Kidney epithelial cell (primary cell): Measurements from ENCODE around the gene SPEM3. TPM values are rescaled to one million over a fixed set of nuclear protein-coding genes. Genes with fewer than 3 reads are reported as not detected.

ENCODE experiments used
- DNase-seq: peaks from one replicate; pipeline ENCODE4 v3.0.0-alpha.2; 2010; ENCODE audit warnings: low read depth
- H3K27me3 ChIP-seq: 2 replicates; pipeline ENCODE4 v1.6.0; 2011; ENCODE audit warnings: low read length; ENCODE audit not compliant: control insufficient read depth, insufficient read depth
- H3K36me3 ChIP-seq: 2 replicates; pipeline ENCODE4 v1.5.1; 2011; ENCODE audit warnings: low read length; ENCODE audit not compliant: control insufficient read depth, insufficient read depth
- H3K4me3 ChIP-seq: 2 replicates; pipeline ENCODE4 v1.5.1; 2011; ENCODE audit warnings: low read depth, mild to moderate bottlenecking, control low read depth, low read length
- total RNA-seq: library from RNA; depleted of rRNA; stranded (reverse); fragments of >200 nt; gene quantifications from 2 replicates; pipeline ENCODE4 v1.2.3, GENCODE V29; 2015
- TF ChIP-seq, protein P1 (sequence below): IDR thresholded peaks from 2 replicates; pipeline ENCODE4 v1.5.1; 2011; ENCODE audit warnings: mild to moderate bottlenecking, moderate library complexity, low read length, control low read depth, inconsistent platforms; ENCODE audit not compliant: insufficient read depth, poor library complexity, severe bottlenecking

Gene SPEM3
- total RNA-seq, 1 donor from 2014 or later: not detected

DNA sequence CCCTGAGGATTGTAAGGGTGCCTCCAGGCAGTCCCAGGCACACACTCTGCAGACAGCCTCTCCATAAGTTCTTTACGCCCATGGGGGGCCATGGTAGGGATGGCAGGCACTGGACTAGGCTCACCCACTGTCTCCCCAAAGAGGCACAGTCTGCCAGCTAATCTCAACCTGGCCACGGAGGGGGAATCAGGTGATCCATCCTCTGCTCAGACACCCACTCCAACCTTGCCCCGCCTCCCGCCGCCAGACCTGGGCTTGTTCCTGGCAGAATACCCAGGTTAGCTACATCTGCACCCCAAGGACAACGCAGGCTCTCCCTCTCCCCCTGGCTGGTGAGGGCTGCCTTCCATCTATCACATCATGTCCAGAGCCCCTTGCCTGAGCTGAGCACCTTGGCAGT is 19.8 kb upstream of the SPEM3 start:
- no peaks in the 10 kb centered on the region for H3K27me3 ChIP-seq
- TF ChIP-seq, protein P1, sequence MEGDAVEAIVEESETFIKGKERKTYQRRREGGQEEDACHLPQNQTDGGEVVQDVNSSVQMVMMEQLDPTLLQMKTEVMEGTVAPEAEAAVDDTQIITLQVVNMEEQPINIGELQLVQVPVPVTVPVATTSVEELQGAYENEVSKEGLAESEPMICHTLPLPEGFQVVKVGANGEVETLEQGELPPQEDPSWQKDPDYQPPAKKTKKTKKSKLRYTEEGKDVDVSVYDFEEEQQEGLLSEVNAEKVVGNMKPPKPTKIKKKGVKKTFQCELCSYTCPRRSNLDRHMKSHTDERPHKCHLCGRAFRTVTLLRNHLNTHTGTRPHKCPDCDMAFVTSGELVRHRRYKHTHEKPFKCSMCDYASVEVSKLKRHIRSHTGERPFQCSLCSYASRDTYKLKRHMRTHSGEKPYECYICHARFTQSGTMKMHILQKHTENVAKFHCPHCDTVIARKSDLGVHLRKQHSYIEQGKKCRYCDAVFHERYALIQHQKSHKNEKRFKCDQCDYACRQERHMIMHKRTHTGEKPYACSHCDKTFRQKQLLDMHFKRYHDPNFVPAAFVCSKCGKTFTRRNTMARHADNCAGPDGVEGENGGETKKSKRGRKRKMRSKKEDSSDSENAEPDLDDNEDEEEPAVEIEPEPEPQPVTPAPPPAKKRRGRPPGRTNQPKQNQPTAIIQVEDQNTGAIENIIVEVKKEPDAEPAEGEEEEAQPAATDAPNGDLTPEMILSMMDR: no peak
- H3K4me3 ChIP-seq: no peak overlapping the region
- H3K36me3 ChIP-seq: no peaks in the 10 kb centered on the region
- no peak for DNase-seq

DNA sequence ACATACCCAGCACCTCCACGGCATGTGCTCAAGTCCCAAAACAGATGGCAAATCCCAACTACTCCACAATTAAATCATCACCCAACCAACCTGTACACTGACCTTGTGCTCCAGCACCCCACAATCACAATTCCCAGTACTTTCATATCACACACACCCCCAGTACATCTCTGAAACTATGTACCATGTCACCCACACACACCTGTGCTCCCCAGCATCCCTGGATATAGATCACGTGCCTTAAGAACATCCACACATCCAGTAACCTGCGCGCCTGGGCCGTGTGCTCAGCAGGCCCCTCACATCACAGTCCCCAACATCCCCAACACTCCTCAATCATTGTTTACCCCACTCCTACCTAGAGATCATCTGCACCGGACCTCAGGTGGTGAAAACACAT is 18.9 kb upstream of the SPEM3 start:
- no peaks in the 10 kb centered on the region for H3K27me3 ChIP-seq
- H3K36me3 ChIP-seq: no peaks in the 10 kb centered on the region
- DNase-seq: no peak
- no peak overlapping the region for H3K4me3 ChIP-seq
- TF ChIP-seq, protein P1: no peak

DNA sequence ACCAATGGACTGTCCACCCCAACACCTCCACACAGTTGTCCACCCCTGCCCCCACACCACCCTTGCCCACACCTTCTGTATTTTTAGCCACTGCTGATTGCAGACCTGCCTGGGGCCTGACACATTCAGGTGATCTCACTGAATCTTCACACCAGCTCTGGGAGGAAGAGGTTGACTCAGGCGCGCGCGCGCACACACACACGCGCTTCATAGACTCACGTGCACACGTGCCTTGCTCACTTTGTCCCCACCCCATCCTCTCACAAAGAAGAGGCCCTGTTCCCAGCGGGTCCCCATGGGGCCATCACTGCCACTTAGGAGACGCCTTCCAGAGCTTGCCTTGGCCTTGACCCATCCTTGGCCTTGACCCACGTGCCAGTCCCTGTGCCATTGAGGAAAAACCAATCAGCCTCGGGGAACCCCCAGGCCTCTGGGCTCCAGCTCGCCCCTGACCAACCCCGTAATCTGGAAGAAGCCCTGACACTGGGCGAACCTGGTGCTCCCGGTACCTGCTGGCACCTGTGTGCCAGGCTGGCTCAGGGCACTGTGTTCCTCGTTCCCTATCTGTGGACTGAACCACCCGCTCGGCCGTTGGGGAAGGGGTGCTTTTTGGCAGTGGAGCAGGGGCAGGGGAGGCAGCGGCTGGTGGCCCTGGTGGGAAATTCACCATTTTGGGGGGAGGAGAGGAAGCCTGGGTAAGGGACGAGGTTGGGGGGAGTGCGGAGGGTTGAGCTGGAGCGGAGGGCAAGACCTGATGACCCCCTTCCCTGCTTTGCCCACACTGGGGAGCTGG is 17.8 kb upstream of the SPEM3 start:
- no peak for DNase-seq
- H3K36me3 ChIP-seq: no peaks in the 10 kb centered on the region
- TF ChIP-seq, protein P1: no peak
- H3K27me3 ChIP-seq: no peaks in the 10 kb centered on the region
- no peak overlapping the region for H3K4me3 ChIP-seq

DNA sequence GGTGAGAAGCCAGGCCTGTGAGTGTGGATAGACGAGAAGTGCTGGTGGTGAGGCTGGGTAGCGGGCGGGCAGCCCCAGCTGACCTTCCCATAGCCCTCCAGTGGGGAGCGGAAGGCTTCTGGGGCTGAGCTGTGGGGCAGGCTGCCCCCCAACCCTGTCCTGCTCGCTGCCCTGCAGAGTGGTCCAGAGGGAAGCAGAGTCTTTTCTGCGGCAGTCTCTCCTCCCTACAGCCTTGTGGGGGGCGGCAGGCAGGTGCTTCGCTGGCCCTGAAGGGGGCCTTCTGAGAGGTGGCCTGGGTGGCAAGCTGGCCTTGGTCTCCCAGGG is 17.3 kb upstream of the SPEM3 start:
- TF ChIP-seq, protein P1: no peak
- Histone ChIP-seq H3K27me3 (no peaks in the 10 kb centered on the region), H3K36me3 (no peaks in the 10 kb centered on the region), H3K4me3 (no peak overlapping the region)
- no peak for DNase-seq

DNA sequence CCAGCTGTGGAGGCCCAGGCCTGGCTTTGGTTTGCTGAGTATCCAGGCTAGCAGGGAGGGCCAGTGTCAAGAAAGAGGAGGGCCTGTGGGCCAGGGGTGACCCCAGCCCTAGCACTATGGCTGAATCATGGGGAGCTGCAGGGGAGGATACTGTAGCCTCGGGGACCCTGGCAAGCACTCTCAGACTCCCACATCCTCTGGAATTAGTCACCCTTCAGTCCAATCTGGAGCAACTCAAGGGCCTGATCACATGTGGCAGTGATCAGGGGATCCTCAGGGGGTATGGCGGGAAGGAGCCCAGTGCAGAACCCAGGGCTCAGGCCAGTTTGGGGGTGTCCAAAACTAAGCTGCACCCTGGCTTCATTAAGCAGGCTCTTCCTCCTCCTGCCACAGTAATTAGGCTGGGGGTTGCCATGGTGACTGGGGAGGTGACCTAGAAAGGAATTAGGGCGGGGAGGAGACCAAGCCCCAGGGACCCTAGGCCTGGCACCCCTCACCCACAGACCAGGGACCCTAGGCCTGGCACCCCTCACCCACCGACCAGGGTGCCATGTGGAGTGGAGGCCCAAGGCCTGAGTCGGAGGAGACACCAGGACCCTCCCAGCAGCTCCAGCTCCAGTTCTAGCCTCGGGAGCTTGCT is 15.2 kb upstream of the SPEM3 start:
- no peak overlapping the region for H3K4me3 ChIP-seq
- TF ChIP-seq, protein P1: no peak
- no peaks in the 10 kb centered on the region for H3K27me3 ChIP-seq
- DNase-seq: no peak
- no peaks in the 10 kb centered on the region for H3K36me3 ChIP-seq

DNA sequence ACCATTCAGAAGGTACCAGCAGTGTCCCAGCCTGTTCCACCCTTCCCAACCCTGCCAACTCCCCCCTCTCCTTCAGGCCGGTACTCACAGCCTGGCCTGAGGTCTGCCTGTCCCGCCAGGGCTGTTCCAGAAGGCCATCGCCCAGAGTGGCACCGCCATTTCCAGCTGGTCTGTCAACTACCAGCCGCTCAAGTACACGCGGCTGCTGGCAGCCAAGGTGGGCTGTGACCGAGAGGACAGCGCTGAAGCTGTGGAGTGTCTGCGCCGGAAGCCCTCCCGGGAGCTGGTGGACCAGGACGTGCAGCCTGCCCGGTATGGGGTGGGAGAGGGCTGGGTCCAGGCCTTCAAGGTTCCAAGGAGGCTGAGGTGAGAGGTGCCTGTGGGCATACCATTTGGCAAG is 13.8 kb upstream of the SPEM3 start:
- no peaks in the 10 kb centered on the region for H3K36me3 ChIP-seq
- H3K4me3 ChIP-seq: no peak overlapping the region
- H3K27me3 ChIP-seq: no peaks in the 10 kb centered on the region
- TF ChIP-seq, protein P1: no peak
- DNase-seq: no peak
